Right atrium auricular region (tissue), 2 donors: ENCODE results near the gene ITGB1. TPM values are rescaled to one million over a fixed set of nuclear protein-coding genes. Genes with fewer than 3 reads are reported as not detected.

Source experiments
- DNase-seq: peaks from one replicate; pipeline ENCODE4 v3.0.0-alpha.2; 2019; ENCODE audit warnings: low spot score
- H3K27ac ChIP-seq, 2 donors: fragments of 200-600 bp; sonication (generic); 1 replicate in 1 of 2; 2 replicates in 1 of 2; pipeline ENCODE4 v1.5.1; 2016 to 2019
- H3K27me3 ChIP-seq, 2 donors: fragments of 200-600 bp; sonication (generic); one replicate each; pipeline versions ENCODE4 v1.5.1 to v1.6.0; 2017 to 2019
- H3K36me3 ChIP-seq: fragments of 200-600 bp; sonication (generic); one replicate; pipeline ENCODE4 v1.5.1; 2016
- H3K4me1 ChIP-seq, 2 donors: fragments of 200-600 bp; sonication (generic); one replicate each; pipeline versions ENCODE4 v1.5.1 to v1.6.0; 2017 to 2019
- H3K4me3 ChIP-seq, 2 donors: fragments of 200-600 bp; sonication (generic); 1 replicate in 1 of 2; 2 replicates in 1 of 2; pipeline ENCODE4 v1.5.1; 2017 to 2019; ENCODE audit warnings: mild to moderate bottlenecking in 1 of 2, moderate library complexity in 1 of 2
- H3K9me3 ChIP-seq, 2 donors: fragments of 200-600 bp; sonication (generic); one replicate each; pipeline ENCODE4 v1.5.1; 2019
- total RNA-seq, 2 donors: library from RNA; depleted of rRNA; stranded (reverse); fragments of >200 nt; gene quantifications; one replicate each; pipeline ENCODE4 v1.1.0, GENCODE V29; 2016
- TF ChIP-seq, protein P1 (sequence below), 2 donors: fragments of 200-600 bp; sonication (generic); IDR thresholded peaks; one replicate each; pipeline ENCODE4 v1.5.1; 2019; ENCODE audit warnings: antibody characterized with exemption in 2 of 2

The ITGB1 gene
- total RNA-seq, 2 donors from 2014 or later: 454 to 1,054 TPM

DNA sequence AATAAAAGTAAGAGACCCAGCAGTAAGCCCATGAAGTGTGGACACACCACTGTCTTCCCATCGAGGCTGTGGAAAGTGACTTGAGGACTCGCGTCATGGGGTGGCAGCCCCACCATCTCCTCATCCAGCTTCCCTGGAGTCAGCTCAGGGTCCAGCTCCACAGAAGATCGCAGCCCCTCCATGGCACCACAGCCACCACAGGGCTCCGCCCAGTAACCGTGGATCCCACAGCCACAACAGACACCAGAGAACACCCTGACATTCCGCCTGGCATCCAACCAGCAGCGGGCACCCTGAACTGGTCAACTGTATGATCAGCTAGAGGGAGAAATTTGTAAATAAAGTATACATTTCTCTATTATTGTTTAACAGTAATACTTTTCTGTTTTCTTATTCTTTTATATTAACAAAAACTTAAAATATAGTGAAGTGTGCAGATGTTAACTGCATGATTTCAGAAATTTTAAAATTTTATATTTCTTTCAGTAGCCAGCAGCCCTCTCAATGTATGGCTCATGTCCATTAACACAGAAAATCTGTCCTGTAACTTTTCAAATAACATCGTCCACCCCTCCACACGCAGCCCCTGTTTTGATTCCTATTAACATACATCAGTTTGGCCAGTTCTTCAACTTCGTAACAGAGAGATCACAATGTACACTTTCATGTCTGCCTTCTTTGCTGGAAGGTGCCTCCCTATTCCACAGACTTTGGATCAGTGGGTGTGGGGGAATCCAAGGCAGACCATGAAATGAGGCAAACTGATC lies 69.7 kb downstream of the ITGB1 start:
- TF ChIP-seq, protein P1, sequence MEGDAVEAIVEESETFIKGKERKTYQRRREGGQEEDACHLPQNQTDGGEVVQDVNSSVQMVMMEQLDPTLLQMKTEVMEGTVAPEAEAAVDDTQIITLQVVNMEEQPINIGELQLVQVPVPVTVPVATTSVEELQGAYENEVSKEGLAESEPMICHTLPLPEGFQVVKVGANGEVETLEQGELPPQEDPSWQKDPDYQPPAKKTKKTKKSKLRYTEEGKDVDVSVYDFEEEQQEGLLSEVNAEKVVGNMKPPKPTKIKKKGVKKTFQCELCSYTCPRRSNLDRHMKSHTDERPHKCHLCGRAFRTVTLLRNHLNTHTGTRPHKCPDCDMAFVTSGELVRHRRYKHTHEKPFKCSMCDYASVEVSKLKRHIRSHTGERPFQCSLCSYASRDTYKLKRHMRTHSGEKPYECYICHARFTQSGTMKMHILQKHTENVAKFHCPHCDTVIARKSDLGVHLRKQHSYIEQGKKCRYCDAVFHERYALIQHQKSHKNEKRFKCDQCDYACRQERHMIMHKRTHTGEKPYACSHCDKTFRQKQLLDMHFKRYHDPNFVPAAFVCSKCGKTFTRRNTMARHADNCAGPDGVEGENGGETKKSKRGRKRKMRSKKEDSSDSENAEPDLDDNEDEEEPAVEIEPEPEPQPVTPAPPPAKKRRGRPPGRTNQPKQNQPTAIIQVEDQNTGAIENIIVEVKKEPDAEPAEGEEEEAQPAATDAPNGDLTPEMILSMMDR (IDR thresholded peaks at IDR 0.05): no peak
- Histone ChIP-seq H3K36me3 (no peaks in the 10 kb centered on the region), H3K4me3 (no peak overlapping the region), H3K27me3 (no peaks in the 10 kb centered on the region), H3K9me3 (no peaks in the 10 kb centered on the region), H3K4me1 (no peaks in the 10 kb centered on the region), H3K27ac (no peak overlapping the region)
- DNase-seq: no peak

DNA sequence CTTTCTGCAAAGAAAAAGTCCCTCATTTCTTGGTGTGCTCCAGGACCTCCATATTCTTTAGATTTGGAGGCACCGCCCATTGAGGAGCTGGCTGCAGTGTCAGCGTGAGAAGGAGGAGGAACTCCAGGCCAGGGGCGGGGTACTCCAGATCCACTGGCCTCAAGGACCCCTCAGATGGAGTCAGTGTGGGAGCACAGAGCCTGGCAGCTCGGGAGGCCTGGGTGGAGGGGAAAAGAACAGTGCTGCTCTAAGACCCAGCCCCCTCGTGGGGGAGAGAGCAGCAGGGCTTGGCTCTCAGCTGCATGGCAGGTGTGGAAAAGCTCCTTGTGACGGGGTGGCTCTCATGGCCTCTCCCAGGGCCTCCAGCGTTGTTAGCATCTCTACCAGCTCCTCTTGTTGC lies 70.5 kb downstream of the ITGB1 start:
- TF ChIP-seq, protein P1 (IDR thresholded peaks at IDR 0.05): no peak
- no peaks in the 10 kb centered on the region for H3K9me3 ChIP-seq

DNA sequence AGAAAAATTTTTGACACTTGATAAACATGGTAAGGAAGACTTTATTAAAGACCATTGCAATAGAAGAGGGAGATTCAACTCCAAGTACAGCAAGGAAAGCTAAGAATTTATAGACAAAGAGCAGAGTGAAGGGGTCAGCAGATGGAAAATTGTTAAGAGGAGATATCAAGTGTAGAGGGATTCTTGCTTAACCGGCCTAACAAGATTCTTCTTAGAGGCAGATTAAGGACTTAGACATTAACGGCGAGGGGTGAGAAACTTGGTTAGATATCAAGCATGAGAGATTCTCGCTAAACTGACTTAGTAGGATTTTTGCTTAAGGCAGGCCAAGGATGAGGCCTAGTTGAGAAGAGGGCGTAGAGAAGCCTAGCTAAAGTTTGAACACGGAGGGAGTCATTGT lies 76.0 kb downstream of the ITGB1 start:
- H3K9me3 ChIP-seq: no peaks in the 10 kb centered on the region
- TF ChIP-seq, protein P1 (IDR thresholded peaks at IDR 0.05): no peak
- no peak overlapping the region for H3K4me3 ChIP-seq
- H3K4me1 ChIP-seq: no peaks in the 10 kb centered on the region
- no peak overlapping the region for H3K27ac ChIP-seq
- no peak for DNase-seq
- no peaks in the 10 kb centered on the region for H3K27me3 ChIP-seq
- H3K36me3 ChIP-seq: no peaks in the 10 kb centered on the region

More for the DNA sequence above, 70.5 kb downstream of the ITGB1 start:
- no peak for DNase-seq
- Histone ChIP-seq H3K27me3 (no peaks in the 10 kb centered on the region), H3K36me3 (no peaks in the 10 kb centered on the region), H3K4me1 (no peaks in the 10 kb centered on the region), H3K27ac (no peak overlapping the region), H3K4me3 (no peak overlapping the region)

DNA sequence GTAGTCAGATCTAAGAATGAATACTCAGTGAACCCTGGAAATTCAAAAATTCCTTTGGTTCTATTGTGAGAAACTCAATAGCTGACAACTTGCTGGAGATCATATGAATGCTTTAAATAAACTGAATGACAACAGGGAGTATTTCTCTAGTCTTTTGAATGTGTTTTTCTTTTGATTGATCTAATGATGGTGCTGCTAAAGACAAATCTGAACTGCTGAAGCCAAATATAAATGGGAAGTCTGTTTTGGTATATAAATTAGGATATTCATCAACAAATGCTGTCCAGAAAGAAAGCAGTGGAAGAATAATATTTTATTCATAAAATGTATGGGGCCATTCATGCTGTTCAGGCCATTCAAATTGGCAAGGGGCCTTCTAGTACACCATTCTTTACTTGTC lies 79.4 kb downstream of the ITGB1 start:
- H3K27me3 ChIP-seq: no peaks in the 10 kb centered on the region
- H3K4me3 ChIP-seq: no peak overlapping the region
- H3K36me3 ChIP-seq: no peaks in the 10 kb centered on the region
- H3K27ac ChIP-seq: no peak overlapping the region
- H3K9me3 ChIP-seq: no peaks in the 10 kb centered on the region
- H3K4me1 ChIP-seq: no peaks in the 10 kb centered on the region
- no peak for DNase-seq
- TF ChIP-seq, protein P1 (IDR thresholded peaks at IDR 0.05): no peak

DNA sequence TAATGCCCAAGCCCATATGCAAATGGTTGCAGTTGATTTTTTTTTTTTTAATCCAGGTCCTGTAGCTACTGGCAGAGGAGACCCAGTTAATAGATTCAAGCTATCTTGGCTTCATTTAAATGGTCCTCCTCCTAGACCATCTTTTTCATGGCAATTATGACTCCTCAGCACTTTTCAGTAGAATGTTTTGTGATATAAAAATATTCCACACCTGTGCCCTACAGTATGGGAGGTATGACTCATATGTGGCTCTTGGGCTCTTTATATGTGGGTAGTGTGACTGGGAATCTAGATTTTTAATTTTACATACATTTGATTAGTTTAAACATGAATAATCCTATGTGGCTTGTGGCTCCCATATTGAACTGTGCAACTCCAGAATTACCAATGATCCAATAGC lies 80.1 kb downstream of the ITGB1 start:
- Histone ChIP-seq H3K27ac (no peak overlapping the region), H3K36me3 (no peaks in the 10 kb centered on the region), H3K9me3 (no peaks in the 10 kb centered on the region), H3K4me3 (no peak overlapping the region), H3K27me3 (no peaks in the 10 kb centered on the region), H3K4me1 (no peaks in the 10 kb centered on the region)
- no peak for DNase-seq
- TF ChIP-seq, protein P1 (IDR thresholded peaks at IDR 0.05): no peak

DNA sequence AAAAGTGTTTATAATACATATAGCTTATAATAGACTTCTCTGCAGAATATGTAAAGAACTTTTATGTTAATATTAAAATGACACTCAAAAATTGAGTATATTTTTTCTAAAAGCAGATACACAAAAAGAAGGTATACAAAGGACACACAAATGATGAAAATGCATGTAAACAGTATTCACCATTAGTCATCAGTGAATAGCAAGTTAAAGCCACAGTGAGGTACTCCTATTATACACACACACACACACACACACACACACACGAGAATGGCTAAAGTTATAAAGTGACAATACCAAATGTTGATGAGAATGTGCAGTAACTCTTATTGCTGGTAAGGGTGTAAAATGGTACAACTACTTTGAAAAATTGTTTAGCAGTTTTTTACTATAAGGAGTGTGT lies 92.9 kb downstream of the ITGB1 start:
- no peaks in the 10 kb centered on the region for H3K36me3 ChIP-seq
- no peaks in the 10 kb centered on the region for H3K4me1 ChIP-seq
- DNase-seq: no peak
- H3K4me3 ChIP-seq: no peak overlapping the region
- no peak overlapping the region for H3K27ac ChIP-seq
- TF ChIP-seq, protein P1 (IDR thresholded peaks at IDR 0.05): no peak
- no peaks in the 10 kb centered on the region for H3K27me3 ChIP-seq
- H3K9me3 ChIP-seq: no peaks in the 10 kb centered on the region
